Activated CD8-positive, alpha-beta T cell treated with anti-CD3 and anti-CD28 coated beads, Interleukin-2, amount 10 ng/mL, durations not matched to agents 7 days and 5 days (primary cell): ENCODE data around the gene MS4A6E. TPM values are rescaled to one million over a fixed set of nuclear protein-coding genes. Genes with fewer than 3 reads are reported as not detected.
"Not testable (repeated sequence)": the region's sequence is repeated elsewhere in the genome, so short reads cannot be mapped to it uniquely, and the experiment has no call there.

Experiments used
- ATAC-seq: fragments of 150-1000 bp; cut with Tn5 transposase; one replicate; pipeline ENCODE4 v1.10.0; 2021; ENCODE audit warnings: moderate library complexity
- CTCF ChIA-PET: fragments of 350-600 bp; sonication (Branson Sonifier 250); formaldehyde crosslinking; loops from one replicate; lab custom pipeline; 2021; ENCODE audit warnings: antibody characterized with exemption; lab: Charles Lee
- POLR2A ChIA-PET: fragments of 350-600 bp; sonication (Branson Sonifier 250); formaldehyde crosslinking; loops from one replicate; lab custom pipeline; 2021; ENCODE audit warnings: antibody characterized with exemption; lab: Charles Lee
- DNase-seq: peaks from one replicate; pipeline ENCODE4 v3.0.0-alpha.2; 2020
- H3K27ac Mint-ChIP-seq: one replicate; pipeline ENCODE4 v1.8.0; 2021; ENCODE audit warnings: mild to moderate bottlenecking, mixed read lengths
- H3K27me3 Mint-ChIP-seq: one replicate; pipeline ENCODE4 v1.8.0; 2021; ENCODE audit warnings: low read depth, mixed read lengths
- H3K36me3 Mint-ChIP-seq: one replicate; pipeline ENCODE4 v1.8.0; 2021; ENCODE audit warnings: low read depth, mixed read lengths
- H3K4me1 Mint-ChIP-seq: one replicate; pipeline ENCODE4 v1.8.0; 2021; ENCODE audit warnings: low read depth, mixed read lengths
- H3K4me3 Mint-ChIP-seq: one replicate; pipeline ENCODE4 v1.8.0; 2021; ENCODE audit warnings: mild to moderate bottlenecking, mixed read lengths
- H3K9me3 Mint-ChIP-seq: one replicate; pipeline ENCODE4 v1.8.0; 2022; ENCODE audit warnings: mixed read lengths; ENCODE audit not compliant: insufficient read depth
- total RNA-seq, 2 experiments: library from RNA; stranded (reverse); gene quantifications; one replicate each; pipeline ENCODE4 v1.2.3, GENCODE V29; 2021

The MS4A6E gene
- total RNA-seq, 2 experiments from 2014 or later = not detected

DNA sequence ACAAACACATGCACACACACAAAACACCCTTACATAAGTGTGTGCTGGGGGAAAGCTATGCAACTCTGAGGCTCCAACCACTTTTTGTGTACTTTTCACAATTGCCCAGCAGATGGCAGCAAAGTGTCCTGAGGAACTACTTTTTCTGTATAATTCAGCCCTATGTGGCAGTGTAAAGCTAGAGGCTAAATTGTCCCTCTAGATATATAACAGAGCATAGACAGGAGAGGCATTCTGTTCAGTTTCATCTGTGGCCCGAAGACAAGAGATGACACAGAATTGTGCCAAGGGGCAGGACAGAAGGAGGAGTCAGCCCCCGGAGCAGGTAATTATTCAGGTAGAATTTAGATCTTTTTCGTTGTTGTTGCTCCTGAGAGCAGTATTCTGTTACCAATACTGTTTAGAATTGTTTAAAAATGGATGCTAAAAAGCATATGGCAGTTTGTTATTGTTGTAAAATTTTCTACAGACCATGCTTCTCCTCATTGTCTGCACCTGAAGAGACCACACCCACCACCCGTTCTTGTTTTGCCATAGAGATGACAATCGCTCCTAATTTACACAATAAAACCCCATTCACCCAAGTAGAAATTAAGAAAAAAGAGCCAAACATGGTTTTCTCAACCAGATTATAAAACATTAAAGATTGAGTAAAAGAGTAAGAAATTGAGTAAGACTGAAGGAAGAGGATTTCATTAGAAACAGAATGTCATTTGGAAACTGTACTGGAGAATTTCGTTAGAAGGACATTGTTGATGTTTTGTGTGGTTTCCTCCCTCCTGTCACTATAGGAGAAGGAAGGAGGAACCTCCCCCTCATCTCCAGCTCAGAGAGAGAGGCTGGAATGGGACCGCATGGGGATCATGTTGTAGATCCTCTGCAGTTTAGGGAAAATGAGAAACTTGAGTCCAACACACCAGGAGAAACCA, 36.8 kb downstream of the MS4A6E start:
- H3K9me3 Mint-ChIP-seq = no peaks in the 10 kb centered on the region
- H3K27me3 Mint-ChIP-seq = peaks cover 14% of the 10 kb centered on the region
- H3K27ac Mint-ChIP-seq = no peak overlapping the region
- H3K4me3 Mint-ChIP-seq = no peak overlapping the region
- H3K4me1 Mint-ChIP-seq = no peaks in the 10 kb centered on the region
- ChIA-PET CTCF (interaction anchor here (0.6 to 2.8 kb wide), 27 partner anchors 9 to 399 kb away, joined by 3 to 33 read pairs (median 4); partner anchors contain the start of genes MS4A15 and MS4A7), POLR2A (no interaction called here)
- DNase-seq (peak; percentile 73), ATAC-seq (peak; percentile 65)
- no peaks in the 10 kb centered on the region for H3K36me3 Mint-ChIP-seq

DNA sequence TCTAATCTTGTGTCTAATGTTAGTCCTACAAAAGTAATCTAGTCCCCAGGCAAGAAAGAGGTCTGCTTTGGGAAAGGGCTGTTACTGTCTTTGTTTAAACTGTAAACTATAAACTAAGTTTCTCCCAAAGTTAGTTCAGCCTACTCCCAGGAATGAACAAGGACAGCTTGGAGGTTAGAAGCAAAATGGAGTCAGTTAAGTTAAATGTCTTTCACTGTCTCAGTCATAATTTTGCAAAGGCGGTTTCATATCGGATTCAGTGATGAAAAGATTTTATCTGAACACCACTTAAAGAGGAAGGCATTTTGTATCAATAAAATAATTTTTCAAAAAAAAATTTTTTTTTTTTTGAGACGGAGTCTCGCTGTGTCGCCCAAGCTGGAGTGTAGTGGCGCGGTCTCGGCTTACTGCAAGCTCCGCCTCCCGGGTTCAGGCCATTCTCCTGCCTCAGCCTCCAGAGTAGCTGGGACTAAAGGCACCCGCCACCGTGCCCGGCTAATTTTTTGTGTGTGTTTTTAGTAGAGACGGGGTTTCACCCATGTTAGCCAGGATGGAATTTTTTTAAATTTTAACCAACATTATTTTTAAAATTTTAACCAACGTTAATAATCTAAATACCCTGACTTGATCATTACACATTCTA, 39.3 kb downstream of the MS4A6E start:
- CTCF ChIA-PET, ATAC-seq, H3K4me1 Mint-ChIP-seq, POLR2A ChIA-PET, H3K9me3 Mint-ChIP-seq, H3K36me3 Mint-ChIP-seq, DNase-seq, H3K4me3 Mint-ChIP-seq, H3K27ac Mint-ChIP-seq: not testable (repeated sequence)
- H3K27me3 Mint-ChIP-seq = peaks cover 20% of the 10 kb centered on the region

DNA sequence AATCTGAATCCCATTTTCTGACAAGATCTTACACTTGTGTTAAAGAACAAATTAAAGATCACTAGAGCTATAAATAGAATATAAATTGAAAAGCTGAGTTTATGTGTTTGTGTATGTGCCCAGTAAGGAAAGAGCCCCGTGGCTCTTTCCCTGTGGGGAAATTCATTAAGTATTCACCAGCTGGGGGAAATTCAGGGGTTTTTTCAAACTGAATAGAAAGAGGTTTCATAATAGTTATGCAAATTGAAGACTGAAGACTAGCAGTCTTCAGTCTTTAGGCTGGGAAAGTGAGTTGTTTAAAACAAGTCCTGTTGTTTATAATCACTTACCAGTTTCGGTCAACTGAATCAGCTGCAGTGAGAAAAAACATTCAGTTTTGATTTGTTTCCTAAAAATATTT, 40.0 kb downstream of the MS4A6E start:
- POLR2A ChIA-PET = no interaction called here
- no peak for DNase-seq
- H3K27ac Mint-ChIP-seq = no peak overlapping the region

DNA sequence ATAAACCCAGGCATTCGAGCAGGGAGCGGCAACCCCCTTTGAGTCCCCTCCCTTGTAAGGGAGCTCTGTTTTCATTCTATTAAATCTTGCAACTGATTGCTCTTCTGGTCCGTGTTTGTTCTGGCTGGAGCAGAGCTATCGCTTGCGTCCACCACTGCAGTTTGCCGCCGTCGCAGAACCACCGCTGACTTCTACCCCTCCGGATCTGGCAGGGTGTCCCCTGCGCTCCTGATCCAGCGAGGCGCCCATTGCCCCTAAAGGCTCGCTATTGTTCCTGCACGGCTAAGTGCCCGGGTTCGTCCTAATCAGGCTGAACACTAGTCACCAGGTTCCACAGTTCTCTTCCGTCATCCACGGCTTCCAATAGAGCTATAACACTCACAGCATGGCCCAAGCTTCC, 40.8 kb downstream of the MS4A6E start:
- Mint-ChIP-seq H3K36me3 (no peaks in the 10 kb centered on the region), H3K27ac (no peak overlapping the region), H3K9me3 (no peaks in the 10 kb centered on the region), H3K27me3 (peaks cover 20% of the 10 kb centered on the region), H3K4me3 (no peak overlapping the region), H3K4me1 (no peaks in the 10 kb centered on the region)
- ATAC-seq = no peak
- ChIA-PET CTCF (no interaction called here), POLR2A (interaction anchor here (0.6 kb wide), 1 partner anchor 258 kb away, joined by 3 read pairs; no protein-coding TSS in a partner anchor)
- no peak for DNase-seq

More for the DNA sequence above, 40.0 kb downstream of the MS4A6E start:
- CTCF ChIA-PET = interaction anchor here (0.9 kb wide), 1 partner anchor 120 kb away, joined by 3 read pairs; no protein-coding TSS in a partner anchor
- H3K4me3 Mint-ChIP-seq = no peak overlapping the region
- ATAC-seq = no peak
- H3K36me3 Mint-ChIP-seq = no peaks in the 10 kb centered on the region
- no peaks in the 10 kb centered on the region for H3K9me3 Mint-ChIP-seq
- no peaks in the 10 kb centered on the region for H3K4me1 Mint-ChIP-seq
- H3K27me3 Mint-ChIP-seq = peaks cover 20% of the 10 kb centered on the region

DNA sequence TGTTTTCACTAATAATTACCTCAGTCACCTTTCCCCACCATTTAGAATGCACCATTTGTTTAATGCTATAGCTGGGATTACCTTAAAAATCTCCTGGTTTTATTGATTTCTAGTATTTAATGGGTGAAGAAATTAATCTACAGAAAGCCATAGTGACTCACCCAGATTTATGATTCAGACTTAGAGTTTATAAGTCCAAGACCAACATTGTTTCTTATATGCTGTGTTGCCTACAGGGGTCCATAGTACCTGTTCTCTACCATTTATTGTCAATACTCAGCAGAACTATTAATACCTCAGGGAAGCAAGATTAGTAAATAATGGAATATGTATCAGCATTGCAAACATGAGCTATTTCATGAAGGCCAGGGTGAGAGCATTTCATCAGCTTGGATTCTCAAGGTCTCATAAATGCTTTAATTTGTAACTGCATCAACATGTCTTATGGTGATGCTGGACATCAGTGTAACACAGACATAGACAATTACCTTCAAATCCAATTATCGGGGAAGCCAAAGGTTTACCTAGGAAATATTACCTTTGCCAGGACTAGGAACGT, 43.3 kb downstream of the MS4A6E start:
- DNase-seq = no peak
- peaks cover 12% of the 10 kb centered on the region for H3K27me3 Mint-ChIP-seq
- no peak overlapping the region for H3K27ac Mint-ChIP-seq
- no peak for ATAC-seq
- no peaks in the 10 kb centered on the region for H3K9me3 Mint-ChIP-seq
- no peak overlapping the region for H3K4me3 Mint-ChIP-seq
- no peaks in the 10 kb centered on the region for H3K4me1 Mint-ChIP-seq
- H3K36me3 Mint-ChIP-seq = no peaks in the 10 kb centered on the region
- ChIA-PET POLR2A (interaction anchor here (0.6 kb wide), 1 partner anchor 146 kb away, joined by 3 read pairs; no protein-coding TSS in a partner anchor), CTCF (interaction anchor here (1.0 kb wide), 1 partner anchor 22 kb away, joined by 3 read pairs; no protein-coding TSS in a partner anchor)

DNA sequence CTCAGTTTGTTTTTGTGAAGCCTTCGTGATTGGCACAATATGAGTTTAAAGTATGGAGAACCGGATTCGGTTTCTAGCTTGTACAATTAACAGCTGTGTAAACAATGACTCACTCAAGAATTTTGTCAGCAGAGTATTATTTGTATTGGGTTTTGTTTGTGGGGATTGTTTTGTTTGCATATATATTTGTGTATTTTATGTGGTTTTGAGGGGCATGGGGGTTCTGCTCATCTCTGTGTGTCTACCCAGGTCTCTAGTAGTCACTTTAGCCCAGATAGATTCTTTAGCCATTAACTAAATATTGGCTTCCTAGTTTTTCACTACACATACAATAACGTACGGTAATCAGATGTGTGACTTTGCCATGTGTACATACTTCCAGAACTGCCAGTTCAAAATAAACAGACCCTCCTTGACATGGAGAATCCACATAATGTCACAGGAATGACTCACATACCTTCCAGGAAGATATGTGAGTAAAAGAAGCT, 43.8 kb downstream of the MS4A6E start:
- CTCF ChIA-PET = interaction anchor here (0.6 kb wide), 1 partner anchor 28 kb away, joined by 3 read pairs; no protein-coding TSS in a partner anchor

DNA sequence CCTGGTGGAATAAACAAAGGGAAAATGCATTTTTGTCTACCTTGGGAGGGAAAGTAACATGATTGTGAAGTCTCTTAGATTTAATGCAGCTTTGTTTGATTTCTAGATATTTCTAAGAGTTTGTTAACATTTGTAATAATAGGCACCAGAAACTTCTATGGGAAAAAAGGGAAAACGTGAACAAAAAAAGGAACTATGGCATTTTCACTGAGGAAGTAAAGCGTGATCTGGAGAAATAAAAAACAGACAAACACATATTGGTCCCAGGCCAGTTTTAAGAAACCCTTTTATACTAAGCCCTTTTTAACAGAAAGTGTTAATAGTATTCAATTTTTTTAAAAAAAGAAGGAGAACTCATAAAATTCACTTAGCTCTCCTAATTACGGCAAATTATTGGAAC, 44.3 kb downstream of the MS4A6E start:
- no peak for ATAC-seq
- peaks cover 12% of the 10 kb centered on the region for H3K27me3 Mint-ChIP-seq
- CTCF ChIA-PET = interaction anchor here (0.6 kb wide), 1 partner anchor 29 kb away, joined by 3 read pairs; no protein-coding TSS in a partner anchor
- POLR2A ChIA-PET = no interaction called here
- no peaks in the 10 kb centered on the region for H3K9me3 Mint-ChIP-seq
- no peak overlapping the region for H3K27ac Mint-ChIP-seq
- no peaks in the 10 kb centered on the region for H3K4me1 Mint-ChIP-seq
- no peak overlapping the region for H3K4me3 Mint-ChIP-seq
- no peak for DNase-seq
- H3K36me3 Mint-ChIP-seq = no peaks in the 10 kb centered on the region

More for the DNA sequence above, 43.8 kb downstream of the MS4A6E start:
- DNase-seq (no peak), ATAC-seq (no peak)
- Mint-ChIP-seq H3K27ac (no peak overlapping the region), H3K4me1 (no peaks in the 10 kb centered on the region), H3K36me3 (no peaks in the 10 kb centered on the region), H3K27me3 (peaks cover 12% of the 10 kb centered on the region), H3K9me3 (no peaks in the 10 kb centered on the region), H3K4me3 (no peak overlapping the region)
- POLR2A ChIA-PET = interaction anchor here (0.6 kb wide), 1 partner anchor 147 kb away, joined by 3 read pairs; no protein-coding TSS in a partner anchor

DNA sequence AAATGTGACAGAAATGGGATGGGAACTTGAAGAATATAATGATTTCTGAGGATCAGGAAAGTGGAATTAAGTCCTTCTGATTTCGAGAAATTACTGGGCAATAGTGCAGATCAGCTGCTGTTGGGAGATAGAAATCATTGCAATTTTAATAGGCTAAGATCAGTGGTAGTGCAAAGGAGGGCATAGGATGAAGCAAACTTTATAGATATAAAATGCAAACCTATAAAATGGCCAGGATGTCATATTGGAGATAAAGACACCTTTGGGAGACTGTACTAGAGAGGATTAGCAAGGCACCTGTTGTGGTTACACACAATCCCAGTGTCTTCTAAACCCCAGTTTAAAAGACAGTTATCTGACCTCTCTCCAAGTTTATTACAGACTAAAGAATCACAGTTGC, 44.8 kb downstream of the MS4A6E start:
- Mint-ChIP-seq H3K9me3 (no peaks in the 10 kb centered on the region), H3K27me3 (peaks cover 12% of the 10 kb centered on the region), H3K4me1 (no peaks in the 10 kb centered on the region), H3K4me3 (no peak overlapping the region), H3K27ac (no peak overlapping the region), H3K36me3 (no peaks in the 10 kb centered on the region)
- DNase-seq (no peak), ATAC-seq (no peak)
- ChIA-PET POLR2A (no interaction called here), CTCF (no interaction called here)

DNA sequence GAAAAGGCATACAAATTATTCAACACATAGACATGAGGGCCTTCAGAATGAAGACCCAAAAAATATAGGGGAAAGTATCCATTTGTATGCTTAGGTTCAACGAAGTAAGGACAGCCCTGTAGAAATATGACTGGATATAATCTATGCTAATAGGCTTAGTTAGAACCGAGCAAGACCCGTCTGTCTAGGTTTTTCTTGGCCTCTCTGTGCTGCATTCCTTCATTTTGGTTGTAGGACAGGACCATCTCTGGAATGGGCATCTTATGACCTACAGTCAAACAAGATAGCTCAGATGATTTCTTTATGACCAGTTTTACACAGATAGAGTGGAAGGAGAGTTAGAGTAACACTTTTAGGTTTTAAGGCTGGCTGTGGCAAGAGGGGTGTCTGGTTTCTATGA, 45.7 kb downstream of the MS4A6E start:
- POLR2A ChIA-PET = no interaction called here
- peaks cover 12% of the 10 kb centered on the region for H3K27me3 Mint-ChIP-seq
- no peaks in the 10 kb centered on the region for H3K36me3 Mint-ChIP-seq
- no peak overlapping the region for H3K27ac Mint-ChIP-seq
- DNase-seq (no peak), ATAC-seq (no peak)
- CTCF ChIA-PET = interaction anchor here (1.3 kb wide), 1 partner anchor 10 kb away, joined by 4 read pairs; no protein-coding TSS in a partner anchor
- H3K4me3 Mint-ChIP-seq = no peak overlapping the region
- no peaks in the 10 kb centered on the region for H3K9me3 Mint-ChIP-seq
- H3K4me1 Mint-ChIP-seq = peaks cover 2% of the 10 kb centered on the region

DNA sequence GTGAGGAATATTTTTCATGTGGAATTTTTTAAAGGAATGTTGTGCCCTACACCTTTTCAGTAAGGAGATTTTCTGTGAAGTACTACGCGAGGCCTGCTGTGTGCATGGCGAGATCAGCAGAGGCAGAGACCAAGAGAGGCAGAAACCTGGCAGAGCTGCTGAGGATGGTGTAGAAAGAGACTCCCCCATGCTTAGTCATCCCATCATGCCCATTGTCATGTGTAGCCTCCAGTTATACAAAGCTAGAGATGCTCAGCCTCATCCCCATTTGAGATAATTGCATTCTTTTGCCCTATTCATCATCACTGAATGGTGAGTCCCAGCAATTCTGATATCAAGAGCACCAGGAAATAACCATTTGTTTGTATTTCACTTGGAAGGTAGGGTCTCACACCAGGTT, 48.3 kb downstream of the MS4A6E start:
- peaks cover 11% of the 10 kb centered on the region for H3K4me1 Mint-ChIP-seq
- DNase-seq = no peak
- no peak overlapping the region for H3K27ac Mint-ChIP-seq
- no peak for ATAC-seq
- ChIA-PET POLR2A (no interaction called here), CTCF (no interaction called here)
- H3K4me3 Mint-ChIP-seq = no peak overlapping the region
- no peaks in the 10 kb centered on the region for H3K9me3 Mint-ChIP-seq
- peaks cover 16% of the 10 kb centered on the region for H3K27me3 Mint-ChIP-seq
- no peaks in the 10 kb centered on the region for H3K36me3 Mint-ChIP-seq

DNA sequence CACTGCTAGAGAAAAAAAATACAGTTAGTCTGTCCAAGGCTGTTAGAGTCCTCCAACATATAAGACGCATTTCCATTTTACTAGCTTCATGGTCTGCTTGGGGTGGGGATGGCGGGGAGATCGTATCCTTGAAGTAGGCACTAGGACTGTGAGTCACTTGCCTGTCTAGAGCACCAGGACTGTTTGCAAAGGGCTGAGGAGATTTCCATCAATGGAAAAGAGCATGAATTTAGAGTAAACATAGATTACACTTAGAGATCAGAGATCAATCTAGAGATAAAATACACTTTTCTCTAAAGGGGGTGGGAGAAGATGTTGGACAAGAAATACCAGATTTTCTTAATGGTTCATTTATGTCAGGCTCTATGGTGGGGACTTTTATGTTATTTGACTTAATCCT, 49.5 kb downstream of the MS4A6E start:
- no peak for DNase-seq
- no peak overlapping the region for H3K4me3 Mint-ChIP-seq
- no peak for ATAC-seq
- H3K9me3 Mint-ChIP-seq = no peaks in the 10 kb centered on the region
- peaks cover 11% of the 10 kb centered on the region for H3K4me1 Mint-ChIP-seq
- CTCF ChIA-PET = no interaction called here
- H3K27me3 Mint-ChIP-seq = peaks cover 10% of the 10 kb centered on the region
- POLR2A ChIA-PET = no interaction called here
- H3K36me3 Mint-ChIP-seq = no peaks in the 10 kb centered on the region
- H3K27ac Mint-ChIP-seq = no peak overlapping the region
